T-cell (primary cell): ENCODE data around the gene TSHZ1. TPM values are rescaled to one million over a fixed set of nuclear protein-coding genes. Genes with fewer than 3 reads are reported as not detected.

Source experiments
- ATAC-seq, 4 experiments: fragments of 200-7000 bp in 3 of 4; fragments of 150-1000 bp in 1 of 4; cut with Tn5 transposase; replicated peaks in 1 of 4; 1 replicate in 3 of 4; 2 replicates in 1 of 4; pipeline ENCODE4 v1.10.0; 2021; ENCODE audit warnings: moderate library complexity in 3 of 4, mild to moderate bottlenecking in 2 of 4, moderate number of reproducible peaks in 1 of 4
- CTCF ChIA-PET, 2 donors: fragments of 300-600 bp; sonication (Branson Sonifier 250); formaldehyde crosslinking; loops; one replicate each; lab custom pipeline; 2022; ENCODE audit warnings: antibody characterized with exemption in 2 of 2; lab: Charles Lee
- POLR2A ChIA-PET, 2 donors: fragments of 300-600 bp; sonication (Branson Sonifier 250); formaldehyde crosslinking; loops; one replicate each; lab custom pipeline; 2022; ENCODE audit warnings: antibody characterized with exemption in 2 of 2; lab: Charles Lee
- DNase-seq, 35 experiments: peaks; one replicate each; pipeline versions ENCODE4 v3.0.0 to v3.0.0-alpha.2; 2013 to 2023
- H3K27ac ChIP-seq: one replicate; pipeline ENCODE4 v1.5.1; 2013; ENCODE audit warnings: low read length
- H3K27me3 ChIP-seq, 2 experiments: replicated peaks in 1 of 2; 1 replicate in 1 of 2; 2 replicates in 1 of 2; pipeline versions ENCODE4 v1.6.1 to v1.7.0; 2013; ENCODE audit warnings: low read length in 1 of 2, mixed read lengths in 1 of 2; ENCODE audit not compliant: control insufficient read depth in 2 of 2, insufficient read depth in 2 of 2; ENCODE audit errors: extremely low read depth in 1 of 2
- H3K36me3 ChIP-seq, 2 donors: 1 replicate in 1 of 2; 2 replicates in 1 of 2; pipeline versions ENCODE4 v1.6.1 to v1.7.0; 2013; ENCODE audit warnings: low read length in 1 of 2; ENCODE audit not compliant: control insufficient read depth in 2 of 2, insufficient read depth in 1 of 2; ENCODE audit errors: extremely low read depth in 1 of 2
- H3K4me1 ChIP-seq, 2 experiments: 1 replicate in 1 of 2; 2 replicates in 1 of 2; pipeline versions ENCODE4 v1.6.1 to v1.7.0; 2013; ENCODE audit warnings: low read length in 2 of 2, mixed read lengths in 1 of 2; ENCODE audit not compliant: insufficient read depth in 2 of 2, control insufficient read depth in 1 of 2; ENCODE audit errors: extremely low read depth in 1 of 2
- H3K4me3 ChIP-seq, 2 donors: 1 replicate in 1 of 2; 2 replicates in 1 of 2; pipeline versions ENCODE4 v1.5.1 to v1.7.0; 2013; ENCODE audit warnings: mild to moderate bottlenecking in 2 of 2, low read length in 1 of 2, moderate library complexity in 1 of 2; ENCODE audit not compliant: control insufficient read depth in 1 of 2; ENCODE audit errors: extremely low read depth in 1 of 2
- H3K9me3 ChIP-seq: 2 replicates; pipeline ENCODE4 v1.7.0; 2013
- H3K27ac Mint-ChIP-seq, 2 donors: one replicate each; pipeline ENCODE4 v1.8.0; 2020 to 2021; ENCODE audit warnings: mild to moderate bottlenecking in 2 of 2, mixed read lengths in 2 of 2
- H3K27me3 Mint-ChIP-seq, 2 donors: one replicate each; pipeline ENCODE4 v1.8.0; 2021 to 2022; ENCODE audit warnings: mixed read lengths in 2 of 2
- H3K36me3 Mint-ChIP-seq: one replicate; pipeline ENCODE4 v1.8.0; 2021; ENCODE audit warnings: mixed read lengths
- H3K4me1 Mint-ChIP-seq, 3 donors: one replicate each; pipeline ENCODE4 v1.8.0; 2020 to 2022; ENCODE audit warnings: mixed read lengths in 3 of 3, mild to moderate bottlenecking in 1 of 3
- H3K4me3 Mint-ChIP-seq, 3 donors: one replicate each; pipeline ENCODE4 v1.8.0; 2020 to 2022; ENCODE audit warnings: mild to moderate bottlenecking in 3 of 3, mixed read lengths in 3 of 3, moderate library complexity in 3 of 3
- H3K9me3 Mint-ChIP-seq, 3 donors: one replicate each; pipeline ENCODE4 v1.8.0; 2020 to 2022; ENCODE audit warnings: mixed read lengths in 3 of 3
- WGBS: methylation state at CpG from one replicate; pipeline ENCODE4 v1.1.5; 2013; ENCODE audit warnings: missing lambda C conversion rate; ENCODE audit not compliant: insufficient coverage; 5-methylcytosine and 5-hydroxymethylcytosine counted together
- total RNA-seq, 35 experiments: library from RNA in 6 of 35; stranded (reverse) in 6 of 35; fragments of 120-200 nt in 1 of 35; gene quantifications; one replicate each; pipeline versions ENCODE4 v1.2.1 to v1.2.4 and lab custom pipeline; 2013 to 2026

TSHZ1 gene
- total RNA-seq, 5 donors from 2014 or later (not counting 1 experiment from before 2014, with no cell fraction given): 26.5 to 31.3 (median 28.2) TPM

GRCh38 chr18:75282746-75283145 lies 72.1 kb downstream of the TSHZ1 start:
- peaks cover 0 to 11% of the 10 kb centered on the region in 2 experiments for H3K4me1 ChIP-seq
- Mint-ChIP-seq H3K4me3 (no peak overlapping the region), H3K27ac (no peak overlapping the region), H3K36me3 (peaks cover 51% of the 10 kb centered on the region), H3K4me1 (peaks cover 21 to 44% (median 32%) of the 10 kb centered on the region in 3 donors), H3K9me3 (no peaks in the 10 kb centered on the region), H3K27me3 (no peaks in the 10 kb centered on the region)
- no peaks in the 10 kb centered on the region for H3K27me3 ChIP-seq
- no peak overlapping the region for H3K27ac ChIP-seq
- POLR2A ChIA-PET: no interaction called here
- DNase-seq (no peak), ATAC-seq (no peak)
- H3K4me3 ChIP-seq: no peak overlapping the region
- peaks cover 10 to 25% of the 10 kb centered on the region in 2 donors for H3K36me3 ChIP-seq
- CTCF ChIA-PET: no interaction called here
- 95% methylated on average over 13 of the region's 15 CpGs for WGBS
- no peaks in the 10 kb centered on the region for H3K9me3 ChIP-seq

- Histone ChIP-seq H3K4me3 (no peak overlapping the region), H3K4me1 (peaks cover 0 to 4% of the 10 kb centered on the region in 2 experiments), H3K27me3 (no peaks in the 10 kb centered on the region), H3K9me3 (no peaks in the 10 kb centered on the region), H3K27ac (no peak overlapping the region), H3K36me3 (peaks cover 11 to 32% of the 10 kb centered on the region in 2 donors)
- CTCF ChIA-PET: no interaction called here
- ATAC-seq (no peak), DNase-seq (no peak)
- H3K4me1 Mint-ChIP-seq: peaks cover 21 to 38% (median 31%) of the 10 kb centered on the region in 3 donors
- H3K27me3 Mint-ChIP-seq: no peaks in the 10 kb centered on the region
- no peak overlapping the region for H3K27ac Mint-ChIP-seq
- H3K4me3 Mint-ChIP-seq: no peak overlapping the region
- POLR2A ChIA-PET: no interaction called here
- H3K36me3 Mint-ChIP-seq: peaks cover 54% of the 10 kb centered on the region
- no peaks in the 10 kb centered on the region for H3K9me3 Mint-ChIP-seq
- WGBS: 100% methylated on average over 2 of the region's 7 CpGs
Measured at GRCh38 chr18:75283731-75284130, 73.1 kb downstream of the TSHZ1 start.

GRCh38 chr18:75284566-75284965 lies 74.0 kb downstream of the TSHZ1 start:
- no peak overlapping the region for H3K27ac ChIP-seq
- H3K9me3 ChIP-seq: no peaks in the 10 kb centered on the region
- H3K4me1 ChIP-seq: no peaks in the 10 kb centered on the region
- DNase-seq (no peak), ATAC-seq (no peak)
- ChIA-PET POLR2A (no interaction called here), CTCF (no interaction called here)
- peaks cover 11 to 32% of the 10 kb centered on the region in 2 donors for H3K36me3 ChIP-seq
- H3K4me3 ChIP-seq: no peak overlapping the region
- Mint-ChIP-seq H3K4me3 (no peak overlapping the region), H3K9me3 (no peaks in the 10 kb centered on the region), H3K4me1 (peaks cover 15 to 30% (median 24%) of the 10 kb centered on the region in 3 donors), H3K27ac (no peak overlapping the region), H3K36me3 (peaks cover 55% of the 10 kb centered on the region), H3K27me3 (no peaks in the 10 kb centered on the region)
- H3K27me3 ChIP-seq: no peaks in the 10 kb centered on the region
- 96% methylated on average over 16 of the region's 16 CpGs for WGBS

- no peaks in the 10 kb centered on the region for H3K9me3 Mint-ChIP-seq
- Histone ChIP-seq H3K4me1 (no peaks in the 10 kb centered on the region), H3K36me3 (peaks cover 11 to 32% of the 10 kb centered on the region in 2 donors), H3K27ac (no peak overlapping the region), H3K4me3 (no peak overlapping the region), H3K9me3 (no peaks in the 10 kb centered on the region), H3K27me3 (no peaks in the 10 kb centered on the region)
- POLR2A ChIA-PET: no interaction called here
- H3K27me3 Mint-ChIP-seq: no peaks in the 10 kb centered on the region
- H3K36me3 Mint-ChIP-seq: peaks cover 60% of the 10 kb centered on the region
- WGBS: 98% methylated on average over 23 of the region's 24 CpGs
- DNase-seq (no peak), ATAC-seq (no peak)
- CTCF ChIA-PET: no interaction called here
- no peak overlapping the region for H3K4me3 Mint-ChIP-seq
- H3K4me1 Mint-ChIP-seq: peaks cover 4 to 16% (median 11%) of the 10 kb centered on the region in 3 donors
- H3K27ac Mint-ChIP-seq: no peak overlapping the region
Measured at GRCh38 chr18:75285876-75286275, 75.3 kb downstream of the TSHZ1 start.

- no peaks in the 10 kb centered on the region for H3K27me3 ChIP-seq
- H3K9me3 ChIP-seq: no peaks in the 10 kb centered on the region
- H3K9me3 Mint-ChIP-seq: no peaks in the 10 kb centered on the region
- H3K4me3 Mint-ChIP-seq: no peak overlapping the region
- ATAC-seq: no peak
- no peak overlapping the region for H3K4me3 ChIP-seq
- POLR2A ChIA-PET: no interaction called here
- no peak overlapping the region for H3K27ac Mint-ChIP-seq
- no peaks in the 10 kb centered on the region for H3K27me3 Mint-ChIP-seq
- peaks cover 3 to 19% (median 7%) of the 10 kb centered on the region in 3 donors for H3K4me1 Mint-ChIP-seq
- CTCF ChIA-PET: no interaction called here
- no peak overlapping the region for H3K27ac ChIP-seq
- H3K4me1 ChIP-seq: no peaks in the 10 kb centered on the region
- no peak for DNase-seq
- peaks cover 56% of the 10 kb centered on the region for H3K36me3 Mint-ChIP-seq
- WGBS: 95% methylated on average over 23 of the region's 23 CpGs
- H3K36me3 ChIP-seq: peaks cover 6 to 32% of the 10 kb centered on the region in 2 donors
Measured at GRCh38 chr18:75287006-75287405, 76.4 kb downstream of the TSHZ1 start.

GRCh38 chr18:75287700-75288099 lies 77.1 kb downstream of the TSHZ1 start:
- Mint-ChIP-seq H3K36me3 (peaks cover 52% of the 10 kb centered on the region), H3K27ac (no peak overlapping the region), H3K4me1 (peaks cover 0 to 19% (median 5%) of the 10 kb centered on the region in 3 donors), H3K27me3 (no peaks in the 10 kb centered on the region), H3K4me3 (no peak overlapping the region), H3K9me3 (no peaks in the 10 kb centered on the region)
- ATAC-seq: no peak
- Histone ChIP-seq H3K27ac (no peak overlapping the region), H3K27me3 (no peaks in the 10 kb centered on the region), H3K9me3 (no peaks in the 10 kb centered on the region), H3K4me3 (no peak overlapping the region), H3K4me1 (no peaks in the 10 kb centered on the region), H3K36me3 (peaks cover 6 to 32% of the 10 kb centered on the region in 2 donors)
- 99% methylated on average over 20 of the region's 24 CpGs for WGBS
- POLR2A ChIA-PET: no interaction called here
- DNase-seq: no peak
- CTCF ChIA-PET: interaction anchor here in 1 of 2 donors (0.5 kb wide), 1 partner anchor 37 kb away, joined by 5 read pairs; no protein-coding TSS in a partner anchor

GRCh38 chr18:75289761-75290160 lies 79.2 kb downstream of the TSHZ1 start:
- Histone ChIP-seq H3K27ac (no peak overlapping the region), H3K4me1 (no peaks in the 10 kb centered on the region), H3K9me3 (no peaks in the 10 kb centered on the region), H3K36me3 (peaks cover 6 to 32% of the 10 kb centered on the region in 2 donors), H3K27me3 (no peaks in the 10 kb centered on the region), H3K4me3 (no peak overlapping the region)
- ATAC-seq (no peak), DNase-seq (no peak)
- H3K36me3 Mint-ChIP-seq: peaks cover 35% of the 10 kb centered on the region
- ChIA-PET POLR2A (no interaction called here), CTCF (no interaction called here)
- no CpG with 5 or more reads among the region's 4 CpGs for WGBS
- H3K27ac Mint-ChIP-seq: no peak overlapping the region
- H3K9me3 Mint-ChIP-seq: no peaks in the 10 kb centered on the region
- H3K4me3 Mint-ChIP-seq: no peak overlapping the region
- no peaks in the 10 kb centered on the region for H3K27me3 Mint-ChIP-seq
- H3K4me1 Mint-ChIP-seq: peaks cover 0 to 12% (median 2%) of the 10 kb centered on the region in 3 donors
